SK-N-DZ (cell line): ENCODE results near the gene TMEM158.
A peak's percentile ranks its signal among the peaks of the same experiment; 100 is the strongest.

Source experiments
- DNase-seq: peaks from one replicate; pipeline ENCODE4 v3.0.0-alpha.2; 2015; ENCODE audit warnings: low spot score

The TMEM158 gene

GRCh38 chr3:45204136-45204535 lies 22.0 kb downstream of the TMEM158 start:
- DNase-seq, result no peak

GRCh38 chr3:45199837-45200648 lies 26.0 kb downstream of the TMEM158 start:
- DNase-seq, result no peak

- no peak for DNase-seq
Measured at GRCh38 chr3:45198264-45199260, 27.5 kb downstream of the TMEM158 start.

DNA sequence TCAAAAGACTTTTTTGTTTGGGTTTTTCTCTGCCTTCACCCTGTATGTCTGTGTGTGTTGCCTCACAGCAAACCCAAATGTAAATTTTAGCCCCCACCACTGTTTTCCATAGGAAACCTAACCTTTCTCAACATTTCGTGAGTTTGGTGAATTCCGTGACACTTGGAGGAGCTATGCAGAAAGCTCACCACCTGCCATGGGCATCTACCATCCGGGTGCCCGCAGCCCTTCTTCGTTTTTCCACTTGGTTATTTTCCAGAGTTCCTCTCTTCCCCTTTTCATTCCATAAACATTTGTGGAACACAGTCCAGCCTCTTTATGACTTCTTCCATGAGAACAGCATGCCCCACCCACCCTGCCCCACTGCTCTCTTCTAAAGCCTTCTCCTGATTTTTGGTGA lies 31.3 kb downstream of the TMEM158 start:
- no peak for DNase-seq

DNA sequence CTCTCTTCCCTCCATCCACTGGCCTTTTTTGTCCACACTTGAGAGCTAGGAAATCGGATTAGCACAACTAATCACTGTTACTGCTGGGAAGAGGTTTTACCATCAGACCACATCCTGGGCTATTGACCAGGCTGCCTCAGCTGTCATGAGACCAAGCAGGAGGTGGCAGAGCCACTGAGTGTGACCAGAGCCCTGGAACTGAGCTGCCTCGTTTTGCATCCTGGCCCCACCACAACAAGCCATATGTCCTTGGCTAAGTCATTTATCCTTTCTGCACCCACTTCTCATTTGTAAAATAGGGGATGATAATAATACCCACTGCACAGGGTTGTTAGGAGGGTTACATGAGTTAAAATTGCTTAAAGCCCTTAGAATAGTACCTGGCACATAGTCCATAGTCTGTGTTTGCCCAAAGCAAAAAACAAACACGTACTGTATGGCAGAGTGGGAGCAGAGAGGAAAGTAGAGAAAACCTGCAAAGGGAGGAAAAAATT lies 34.1 kb downstream of the TMEM158 start:
- no peak for DNase-seq

DNA sequence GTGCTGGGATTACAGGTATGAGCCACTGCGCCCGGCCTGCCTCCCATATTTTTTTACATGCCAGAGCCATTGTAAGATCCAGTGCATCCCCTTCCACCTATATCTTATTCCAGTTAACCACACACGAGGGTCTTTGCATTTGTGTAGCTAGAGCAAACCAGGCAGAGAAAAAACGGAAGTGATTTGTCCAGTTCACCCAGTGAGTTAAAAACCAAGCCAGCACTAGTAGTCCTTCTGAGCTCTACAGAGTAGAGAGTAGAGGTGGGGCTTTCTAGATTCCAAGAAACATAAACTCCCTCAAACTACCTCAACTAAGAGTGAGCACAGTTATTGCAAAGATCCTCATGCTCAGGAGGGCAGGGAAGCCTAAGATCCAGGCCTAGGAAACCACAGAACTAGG lies 34.7 kb downstream of the TMEM158 start:
- no peak for DNase-seq

- DNase-seq, result no peak
Measured at GRCh38 chr3:45188719-45189659, 37.1 kb downstream of the TMEM158 start.

GRCh38 chr3:45187694-45188141 lies 38.4 kb downstream of the TMEM158 start:
- DNase-seq, result no peak

GRCh38 chr3:45186871-45187270 lies 39.2 kb downstream of the TMEM158 start:
- no peak for DNase-seq

GRCh38 chr3:45185461-45185860 lies 40.6 kb downstream of the TMEM158 start:
- no peak for DNase-seq

DNA sequence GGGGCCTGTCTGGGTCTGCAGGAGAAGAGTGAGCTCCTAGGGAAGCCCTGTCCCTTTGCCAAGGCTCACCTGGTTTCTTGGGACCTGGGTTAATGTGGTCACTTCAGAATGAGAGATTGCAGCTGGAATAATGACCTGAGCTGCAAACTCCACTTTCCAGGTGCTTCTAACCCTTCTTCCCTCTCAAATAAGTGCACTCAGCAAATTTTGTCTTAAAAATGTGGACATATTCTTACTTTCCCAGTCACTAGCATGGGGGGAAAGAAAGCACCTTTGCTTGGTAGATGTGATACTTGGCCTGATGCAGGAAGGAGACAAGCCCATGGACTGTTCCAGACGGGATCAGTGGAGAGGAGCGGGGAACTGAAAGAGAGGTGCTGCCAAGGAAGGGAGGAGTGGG lies 41.0 kb downstream of the TMEM158 start:
- no peak for DNase-seq

GRCh38 chr3:45183872-45184262 lies 42.2 kb downstream of the TMEM158 start:
- DNase-seq, result no peak

DNA sequence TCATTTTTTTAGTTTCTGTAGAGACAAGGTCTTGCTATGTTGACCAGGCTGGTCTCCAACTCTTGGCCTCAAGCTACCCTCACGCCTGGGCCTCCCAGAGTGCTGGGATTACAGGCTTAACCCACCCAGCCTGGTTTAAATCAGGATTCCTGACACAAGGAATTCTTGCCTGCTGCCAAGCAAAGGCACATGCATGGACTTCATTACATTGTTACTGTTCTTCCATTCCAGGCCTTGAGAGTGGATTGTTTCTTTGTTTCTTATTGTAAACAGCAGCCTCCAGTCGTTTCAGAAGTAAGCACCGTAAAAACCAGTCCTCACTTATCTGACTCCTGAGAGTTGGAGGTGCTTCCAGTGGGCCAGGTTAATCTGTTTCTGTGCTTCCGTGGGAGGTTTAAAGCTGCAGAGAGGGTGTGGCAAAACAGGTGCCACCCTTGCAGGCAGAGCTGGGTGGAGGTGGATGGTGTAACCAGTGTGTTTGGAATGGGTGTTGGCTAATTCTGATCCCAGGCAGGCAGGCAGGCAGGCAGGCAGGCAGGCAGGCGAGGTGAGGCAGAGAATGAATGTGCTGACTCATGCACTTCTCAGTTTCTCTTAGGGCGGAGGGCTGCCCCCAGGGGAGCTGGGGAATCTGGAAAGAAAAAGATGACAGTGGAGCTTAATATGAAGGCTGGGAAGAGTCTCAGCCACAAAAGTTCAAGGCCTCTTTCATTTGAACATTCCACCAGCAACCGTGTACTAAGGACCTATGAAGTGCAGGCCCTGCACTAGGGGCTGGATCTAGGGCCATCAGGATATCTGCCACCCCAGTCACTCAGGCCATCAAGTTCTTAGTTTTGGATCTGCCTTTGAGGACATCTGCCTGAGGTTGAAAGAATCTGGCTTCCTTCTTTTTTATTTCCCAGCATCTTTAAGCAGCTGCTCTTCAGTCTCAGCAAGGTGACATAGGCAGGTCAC lies 42.9 kb downstream of the TMEM158 start:
- DNase-seq, result no peak

GRCh38 chr3:45181496-45181895 lies 44.6 kb downstream of the TMEM158 start:
- DNase-seq, result no peak

GRCh38 chr3:45180899-45181298 lies 45.2 kb downstream of the TMEM158 start:
- no peak for DNase-seq

DNA sequence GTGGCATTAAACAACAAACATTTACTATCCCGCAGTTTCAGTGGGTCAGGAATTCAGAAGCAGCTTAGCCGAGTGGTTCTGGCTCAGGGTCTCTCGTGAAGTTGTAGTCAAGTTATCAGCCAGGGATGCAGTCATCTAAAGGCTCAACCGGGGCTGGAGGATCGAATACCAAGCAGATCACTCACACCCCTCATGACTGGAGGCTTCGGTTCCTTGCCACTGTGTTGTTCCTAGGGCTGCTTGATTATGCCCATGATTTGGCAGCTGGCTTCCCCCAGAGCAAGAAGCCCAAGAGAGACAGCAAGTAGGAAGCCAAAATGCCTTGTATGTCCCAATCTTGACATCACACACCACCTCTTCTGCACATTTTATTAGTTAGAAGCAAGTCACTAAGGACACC lies 46.0 kb downstream of the TMEM158 start:
- DNase-seq, result no peak

GRCh38 chr3:45179163-45179562 lies 46.9 kb downstream of the TMEM158 start:
- DNase-seq, result peak; percentile 2

DNA sequence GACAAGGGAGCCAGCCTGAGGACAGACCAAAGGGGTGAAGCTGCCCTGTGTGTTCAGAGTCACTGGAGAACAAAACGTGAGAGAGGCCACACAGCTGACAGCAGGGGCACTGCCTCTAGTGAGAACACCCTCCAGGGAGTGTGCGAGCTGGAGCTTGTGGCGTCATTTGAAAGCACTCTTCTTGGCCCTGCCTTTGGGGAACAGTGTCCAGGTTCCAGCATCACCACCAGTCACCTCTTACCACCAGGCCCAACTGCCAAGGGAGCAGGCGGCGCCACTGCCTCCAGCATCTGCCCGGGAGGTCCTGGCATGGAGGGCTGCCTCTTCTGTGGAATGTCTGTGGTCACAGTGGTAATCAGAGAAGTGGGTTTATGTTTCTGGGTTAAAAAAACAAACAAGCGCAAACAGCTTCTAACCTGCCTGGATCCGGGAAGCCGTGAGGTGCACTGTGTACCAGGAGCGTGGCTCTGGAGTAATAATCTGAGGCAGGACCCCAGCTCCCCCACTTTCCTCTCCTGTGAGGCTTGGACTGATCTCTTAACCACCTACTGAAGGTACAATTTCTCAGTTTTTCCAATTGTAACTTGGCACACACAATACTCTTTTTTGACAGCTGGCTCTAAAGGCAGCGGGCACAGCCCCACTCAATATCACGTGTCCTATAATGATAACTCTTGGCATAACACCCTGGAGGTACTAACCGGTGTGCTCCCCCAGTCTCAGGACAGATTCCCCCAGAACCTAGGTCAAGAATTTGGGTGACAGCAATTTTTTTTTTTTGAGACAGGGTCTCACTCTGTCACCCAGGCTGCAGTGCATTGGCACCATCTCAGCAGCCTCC lies 47.7 kb downstream of the TMEM158 start:
- DNase-seq, result no peak

GRCh38 chr3:45176912-45177311 lies 49.2 kb downstream of the TMEM158 start:
- DNase-seq, result no peak
